Measurements from ENCODE around the gene ARSK. TPM values are rescaled to one million over a fixed set of nuclear protein-coding genes. Genes with fewer than 3 reads are reported as not detected.

Gene ARSK
- total RNA-seq, 1 experiment from 2014 or later, result 3.6 TPM

DNA sequence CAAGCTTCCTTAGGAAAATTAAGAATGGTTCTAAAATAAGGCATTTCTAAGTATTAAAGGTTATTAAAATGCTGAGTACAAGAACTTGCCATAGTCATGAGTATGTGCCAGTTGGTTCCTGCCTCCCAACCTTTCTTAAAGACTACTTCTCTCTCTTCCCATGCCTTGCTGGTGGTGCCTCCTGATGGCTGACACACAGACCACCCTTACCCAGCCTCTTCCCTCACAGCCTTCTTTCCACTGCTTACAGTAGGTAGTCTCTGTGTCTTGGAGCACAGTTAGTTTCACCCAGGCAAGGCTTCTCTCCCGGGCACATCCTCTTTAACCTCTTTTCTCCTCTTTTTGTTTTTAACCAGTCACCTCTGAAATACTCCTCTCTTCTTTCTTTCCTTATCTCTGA lies 44.4 kb downstream of the ARSK start:
- no peak for DNase-seq (ENCODE audit: unreplicated experiment)
- BruUV-seq (replicated peaks), result no TSS peak
- H3K9me3 Mint-ChIP-seq (ENCODE audit: unreplicated experiment), result no peaks in the 10 kb centered on the region
- intact Hi-C loops (cut with micrococcal nuclease), result no loop called here
- no peak overlapping the region for H3K27ac Mint-ChIP-seq (ENCODE audit: low read depth, unreplicated experiment)
- ChIA-PET POLR2A (no interaction called here), CTCF (no interaction called here)
- H3K27me3 Mint-ChIP-seq (ENCODE audit: insufficient read depth, unreplicated experiment), result no peaks in the 10 kb centered on the region
- H3K4me1 Mint-ChIP-seq (ENCODE audit: insufficient read depth, unreplicated experiment), result no peaks in the 10 kb centered on the region
- TF ChIP-seq, protein P1, sequence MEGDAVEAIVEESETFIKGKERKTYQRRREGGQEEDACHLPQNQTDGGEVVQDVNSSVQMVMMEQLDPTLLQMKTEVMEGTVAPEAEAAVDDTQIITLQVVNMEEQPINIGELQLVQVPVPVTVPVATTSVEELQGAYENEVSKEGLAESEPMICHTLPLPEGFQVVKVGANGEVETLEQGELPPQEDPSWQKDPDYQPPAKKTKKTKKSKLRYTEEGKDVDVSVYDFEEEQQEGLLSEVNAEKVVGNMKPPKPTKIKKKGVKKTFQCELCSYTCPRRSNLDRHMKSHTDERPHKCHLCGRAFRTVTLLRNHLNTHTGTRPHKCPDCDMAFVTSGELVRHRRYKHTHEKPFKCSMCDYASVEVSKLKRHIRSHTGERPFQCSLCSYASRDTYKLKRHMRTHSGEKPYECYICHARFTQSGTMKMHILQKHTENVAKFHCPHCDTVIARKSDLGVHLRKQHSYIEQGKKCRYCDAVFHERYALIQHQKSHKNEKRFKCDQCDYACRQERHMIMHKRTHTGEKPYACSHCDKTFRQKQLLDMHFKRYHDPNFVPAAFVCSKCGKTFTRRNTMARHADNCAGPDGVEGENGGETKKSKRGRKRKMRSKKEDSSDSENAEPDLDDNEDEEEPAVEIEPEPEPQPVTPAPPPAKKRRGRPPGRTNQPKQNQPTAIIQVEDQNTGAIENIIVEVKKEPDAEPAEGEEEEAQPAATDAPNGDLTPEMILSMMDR (IDR thresholded peaks at IDR 0.05; ENCODE audit: unreplicated experiment), result no peak
- peaks cover 9% of the 10 kb centered on the region for H3K36me3 Mint-ChIP-seq (ENCODE audit: insufficient read depth, unreplicated experiment)
- H3K4me3 Mint-ChIP-seq (ENCODE audit: unreplicated experiment), result no peak overlapping the region

DNA sequence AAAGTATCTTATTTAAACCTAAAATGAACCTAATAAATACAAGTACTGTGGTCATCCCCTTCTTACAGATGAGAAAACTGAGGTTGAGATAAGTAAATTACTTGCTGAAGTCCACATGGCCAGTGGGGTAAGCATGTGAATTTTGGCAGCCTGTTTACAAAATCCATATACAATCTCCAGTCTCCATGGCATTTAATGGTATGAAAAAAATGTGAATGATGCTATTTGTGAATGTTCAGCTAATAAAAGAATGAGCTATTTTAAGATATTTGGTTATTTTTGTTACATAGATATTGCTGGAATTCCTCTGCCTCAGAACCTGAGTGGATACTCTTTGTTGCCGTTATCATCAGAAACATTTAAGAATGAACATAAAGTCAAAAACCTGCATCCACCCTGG lies 45.7 kb downstream of the ARSK start:
- no peaks in the 10 kb centered on the region for H3K4me1 Mint-ChIP-seq (ENCODE audit: insufficient read depth, unreplicated experiment)
- BruUV-seq (replicated peaks), result no TSS peak
- no peak for DNase-seq (ENCODE audit: unreplicated experiment)
- ChIA-PET POLR2A (no interaction called here), CTCF (no interaction called here)
- no peak overlapping the region for H3K27ac Mint-ChIP-seq (ENCODE audit: low read depth, unreplicated experiment)
- no peaks in the 10 kb centered on the region for H3K9me3 Mint-ChIP-seq (ENCODE audit: unreplicated experiment)
- TF ChIP-seq, protein P1 (IDR thresholded peaks at IDR 0.05; ENCODE audit: unreplicated experiment), result no peak
- intact Hi-C loops (cut with micrococcal nuclease), result no loop called here
- no peak overlapping the region for H3K4me3 Mint-ChIP-seq (ENCODE audit: unreplicated experiment)
- H3K36me3 Mint-ChIP-seq (ENCODE audit: insufficient read depth, unreplicated experiment), result peaks cover 14% of the 10 kb centered on the region
- no peaks in the 10 kb centered on the region for H3K27me3 Mint-ChIP-seq (ENCODE audit: insufficient read depth, unreplicated experiment)

DNA sequence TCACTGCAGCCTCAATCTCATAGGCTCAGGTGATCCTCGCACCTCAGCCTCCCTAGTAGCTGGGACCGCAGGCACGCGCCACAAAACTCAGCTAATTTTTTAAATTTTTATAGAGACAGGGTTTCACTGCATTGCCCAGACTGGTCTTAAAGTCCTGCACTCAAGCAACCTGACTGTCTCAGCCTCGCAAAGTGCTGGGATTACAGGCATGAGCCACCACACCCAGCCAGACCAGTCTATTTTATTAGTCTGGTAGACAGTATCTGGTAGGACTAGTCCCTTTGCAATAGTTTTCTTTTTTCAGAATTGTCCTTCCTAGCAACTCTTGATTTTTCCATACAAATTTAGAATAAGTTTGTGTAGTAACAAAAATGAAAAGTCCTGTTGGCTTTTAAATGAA lies 50.9 kb downstream of the ARSK start:
- intact Hi-C loops (cut with micrococcal nuclease), result no loop called here
- no peak overlapping the region for H3K4me3 Mint-ChIP-seq (ENCODE audit: unreplicated experiment)
- DNase-seq (ENCODE audit: unreplicated experiment), result no peak

DNA sequence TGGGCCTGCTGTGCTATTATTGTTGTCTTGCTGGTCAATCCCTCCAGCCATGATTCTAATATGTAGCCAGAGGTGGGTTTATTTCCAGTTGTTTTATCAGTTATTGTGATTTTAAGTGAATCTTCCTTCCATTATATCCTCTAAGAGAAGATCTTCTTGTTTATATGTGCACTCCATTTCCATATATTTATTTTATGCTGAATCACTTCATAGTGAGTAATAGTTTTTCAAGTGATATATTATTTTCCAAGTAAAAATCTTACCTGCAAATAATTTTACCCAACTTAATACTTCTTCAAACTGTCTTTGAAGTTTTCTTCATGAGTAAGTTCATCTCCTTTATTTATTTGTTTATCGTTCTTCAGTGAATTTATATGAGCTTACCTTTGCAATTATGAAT lies 51.5 kb downstream of the ARSK start:
- Mint-ChIP-seq H3K27ac (ENCODE audit: low read depth, unreplicated experiment) (no peak overlapping the region), H3K4me3 (ENCODE audit: unreplicated experiment) (no peak overlapping the region), H3K9me3 (ENCODE audit: unreplicated experiment) (no peaks in the 10 kb centered on the region), H3K36me3 (ENCODE audit: insufficient read depth, unreplicated experiment) (peaks cover 14% of the 10 kb centered on the region), H3K4me1 (ENCODE audit: insufficient read depth, unreplicated experiment) (no peaks in the 10 kb centered on the region), H3K27me3 (ENCODE audit: insufficient read depth, unreplicated experiment) (no peaks in the 10 kb centered on the region)
- no TSS peak for BruUV-seq (replicated peaks)
- TF ChIP-seq, protein P1 (IDR thresholded peaks at IDR 0.05; ENCODE audit: unreplicated experiment), result no peak
- DNase-seq (ENCODE audit: unreplicated experiment), result no peak
- CTCF ChIA-PET, result interaction anchor here (0.6 to 0.7 kb wide), 2 partner anchors 174 to 639 kb away, joined by 3 read pairs; no protein-coding TSS in a partner anchor
- POLR2A ChIA-PET, result no interaction called here
- intact Hi-C loops (cut with micrococcal nuclease), result no loop called here

More for the DNA sequence above, 50.9 kb downstream of the ARSK start:
- no TSS peak for BruUV-seq (replicated peaks)
- TF ChIP-seq, protein P1 (IDR thresholded peaks at IDR 0.05; ENCODE audit: unreplicated experiment), result no peak
- H3K36me3 Mint-ChIP-seq (ENCODE audit: insufficient read depth, unreplicated experiment), result peaks cover 14% of the 10 kb centered on the region
- no peak overlapping the region for H3K27ac Mint-ChIP-seq (ENCODE audit: low read depth, unreplicated experiment)
- no peaks in the 10 kb centered on the region for H3K9me3 Mint-ChIP-seq (ENCODE audit: unreplicated experiment)
- POLR2A ChIA-PET, result no interaction called here
- no peaks in the 10 kb centered on the region for H3K4me1 Mint-ChIP-seq (ENCODE audit: insufficient read depth, unreplicated experiment)
- CTCF ChIA-PET, result interaction anchor here (0.6 to 0.7 kb wide), 2 partner anchors 175 to 638 kb away, joined by 3 read pairs; no protein-coding TSS in a partner anchor
- no peaks in the 10 kb centered on the region for H3K27me3 Mint-ChIP-seq (ENCODE audit: insufficient read depth, unreplicated experiment)

Measured in MCF 10A (cell line).